Adrenal gland (tissue), 5 donors: ENCODE measurements around the gene DET1.
A peak's percentile ranks its signal among the peaks of the same experiment; 100 is the strongest.

Experiments
- POLR2A ChIP-seq, 2 donors: fragments of 450-650 bp; IDR thresholded peaks; one replicate each; pipeline ENCODE4 v1.6.1; 2017; ENCODE audit warnings: antibody characterized with exemption in 2 of 2, mild to moderate bottlenecking in 2 of 2, moderate library complexity in 1 of 2
- TF ChIP-seq, protein P1 (sequence below), 6 experiments: fragments of 450-650 bp in 4 of 6; fragments of 200-600 bp in 2 of 6; sonication (generic) in 1 of 6; IDR thresholded peaks; 1 replicate in 5 of 6; 2 replicates in 1 of 6; pipeline versions ENCODE4 v1.5.1 to v1.8.0; 2016 to 2021; ENCODE audit warnings: antibody characterized with exemption in 6 of 6, mild to moderate bottlenecking in 2 of 6, moderate library complexity in 1 of 6
- donor health status: DM: no; HTN: no; CAD: no.

GRCh38 chr15:88479169-88479568, 67.3 kb downstream of the DET1 start:
- TF ChIP-seq, protein P1, sequence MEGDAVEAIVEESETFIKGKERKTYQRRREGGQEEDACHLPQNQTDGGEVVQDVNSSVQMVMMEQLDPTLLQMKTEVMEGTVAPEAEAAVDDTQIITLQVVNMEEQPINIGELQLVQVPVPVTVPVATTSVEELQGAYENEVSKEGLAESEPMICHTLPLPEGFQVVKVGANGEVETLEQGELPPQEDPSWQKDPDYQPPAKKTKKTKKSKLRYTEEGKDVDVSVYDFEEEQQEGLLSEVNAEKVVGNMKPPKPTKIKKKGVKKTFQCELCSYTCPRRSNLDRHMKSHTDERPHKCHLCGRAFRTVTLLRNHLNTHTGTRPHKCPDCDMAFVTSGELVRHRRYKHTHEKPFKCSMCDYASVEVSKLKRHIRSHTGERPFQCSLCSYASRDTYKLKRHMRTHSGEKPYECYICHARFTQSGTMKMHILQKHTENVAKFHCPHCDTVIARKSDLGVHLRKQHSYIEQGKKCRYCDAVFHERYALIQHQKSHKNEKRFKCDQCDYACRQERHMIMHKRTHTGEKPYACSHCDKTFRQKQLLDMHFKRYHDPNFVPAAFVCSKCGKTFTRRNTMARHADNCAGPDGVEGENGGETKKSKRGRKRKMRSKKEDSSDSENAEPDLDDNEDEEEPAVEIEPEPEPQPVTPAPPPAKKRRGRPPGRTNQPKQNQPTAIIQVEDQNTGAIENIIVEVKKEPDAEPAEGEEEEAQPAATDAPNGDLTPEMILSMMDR (IDR thresholded peaks at IDR 0.05): peak in 2 of 6 experiments; percentile 4 to 29
- TF ChIP-seq POLR2A (IDR thresholded peaks at IDR 0.05): no peak
